GM12872 (cell line): Measurements from ENCODE around the gene NEB.

Experiments
- TF ChIP-seq, protein P1 (sequence below): IDR thresholded peaks from 3 replicates; pipeline ENCODE4 v1.5.1; 2011; ENCODE audit warnings: low read depth, mild to moderate bottlenecking, low read length, moderate library complexity; ENCODE audit not compliant: insufficient read depth

NEB gene

GRCh38 chr2:151533127-151533526, 201.1 kb downstream of the NEB start:
- TF ChIP-seq, protein P1, sequence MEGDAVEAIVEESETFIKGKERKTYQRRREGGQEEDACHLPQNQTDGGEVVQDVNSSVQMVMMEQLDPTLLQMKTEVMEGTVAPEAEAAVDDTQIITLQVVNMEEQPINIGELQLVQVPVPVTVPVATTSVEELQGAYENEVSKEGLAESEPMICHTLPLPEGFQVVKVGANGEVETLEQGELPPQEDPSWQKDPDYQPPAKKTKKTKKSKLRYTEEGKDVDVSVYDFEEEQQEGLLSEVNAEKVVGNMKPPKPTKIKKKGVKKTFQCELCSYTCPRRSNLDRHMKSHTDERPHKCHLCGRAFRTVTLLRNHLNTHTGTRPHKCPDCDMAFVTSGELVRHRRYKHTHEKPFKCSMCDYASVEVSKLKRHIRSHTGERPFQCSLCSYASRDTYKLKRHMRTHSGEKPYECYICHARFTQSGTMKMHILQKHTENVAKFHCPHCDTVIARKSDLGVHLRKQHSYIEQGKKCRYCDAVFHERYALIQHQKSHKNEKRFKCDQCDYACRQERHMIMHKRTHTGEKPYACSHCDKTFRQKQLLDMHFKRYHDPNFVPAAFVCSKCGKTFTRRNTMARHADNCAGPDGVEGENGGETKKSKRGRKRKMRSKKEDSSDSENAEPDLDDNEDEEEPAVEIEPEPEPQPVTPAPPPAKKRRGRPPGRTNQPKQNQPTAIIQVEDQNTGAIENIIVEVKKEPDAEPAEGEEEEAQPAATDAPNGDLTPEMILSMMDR, result no peak

DNA sequence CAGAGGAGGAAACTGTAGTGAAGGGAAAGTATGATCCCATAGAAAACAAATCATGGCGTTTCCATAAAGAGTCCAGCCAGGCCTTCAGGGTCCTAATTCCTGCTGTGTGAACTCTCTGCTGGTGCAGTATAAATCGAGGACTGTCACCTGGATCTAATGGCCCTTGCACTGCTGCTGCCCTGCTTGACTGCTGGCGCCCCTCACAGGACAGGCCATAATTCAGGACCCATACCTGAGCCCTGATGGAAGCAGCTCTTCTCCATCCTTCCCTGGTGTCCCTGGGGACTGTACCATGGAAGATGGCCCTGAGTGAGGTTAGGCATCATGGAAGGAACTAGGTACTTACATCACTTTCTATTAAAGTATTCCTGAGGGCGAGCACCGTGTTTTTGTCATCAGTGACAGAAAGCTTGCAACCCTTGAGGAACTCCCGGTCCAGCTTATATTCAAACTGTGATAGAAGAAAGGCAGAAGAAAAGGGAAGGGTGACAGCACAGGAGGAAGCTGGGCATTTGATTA, 207.6 kb downstream of the NEB start:
- TF ChIP-seq, protein P1, result no peak

DNA sequence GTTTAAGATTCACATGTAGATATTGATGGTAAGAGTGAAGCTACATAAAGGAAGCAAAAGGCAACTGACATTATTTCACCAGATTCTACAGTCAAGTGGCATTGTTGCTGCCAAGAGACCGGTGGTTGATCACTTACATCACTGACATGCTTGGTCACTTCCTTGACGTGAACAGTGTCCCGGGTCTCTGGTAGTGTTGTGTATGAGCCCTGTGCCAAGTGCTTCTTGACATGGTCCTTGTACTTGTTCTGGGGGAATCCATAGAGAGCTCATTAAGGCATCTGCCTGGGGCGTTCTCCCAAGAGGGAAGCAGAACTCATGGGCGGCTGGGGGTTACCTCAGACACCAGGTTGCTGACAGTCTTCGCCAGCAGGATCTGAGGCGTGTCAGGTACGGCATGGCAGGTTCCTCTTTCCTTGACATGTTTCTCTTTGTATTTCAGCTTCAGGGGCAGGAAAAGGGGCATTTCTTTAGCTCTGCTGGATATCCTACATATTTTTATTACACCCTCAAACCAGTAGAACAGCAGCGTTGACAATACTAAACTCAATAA, 208.4 kb downstream of the NEB start:
- TF ChIP-seq, protein P1, result no peak

GRCh38 chr2:151523850-151524249, 210.4 kb downstream of the NEB start:
- TF ChIP-seq, protein P1, result no peak

- TF ChIP-seq, protein P1, result no peak
Observed at GRCh38 chr2:151522556-151522955, 211.7 kb downstream of the NEB start.

- TF ChIP-seq, protein P1, result no peak
Observed at GRCh38 chr2:151520976-151521375, 213.3 kb downstream of the NEB start.

GRCh38 chr2:151518802-151519201, 215.5 kb downstream of the NEB start:
- TF ChIP-seq, protein P1, result no peak

GRCh38 chr2:151508519-151508918, 225.8 kb downstream of the NEB start:
- TF ChIP-seq, protein P1, result no peak
